ENCODE results near the gene PLCD3. TPM values are rescaled to one million over a fixed set of nuclear protein-coding genes. Genes with fewer than 3 reads are reported as not detected.
A peak's percentile ranks its signal among the peaks of the same experiment; 100 is the strongest.

PLCD3 gene
- total RNA-seq, 3 donors from 2014 or later: 3.5 to 5.5 (median 3.5) TPM

- DNase-seq (no peak), ATAC-seq (no peak)
- Mint-ChIP-seq H3K4me3 (peak overlapping the region; percentile 38), H3K27me3 (ENCODE audit: low read depth) (no peaks in the 10 kb centered on the region), H3K36me3 (ENCODE audit: insufficient read depth) (no peaks in the 10 kb centered on the region), H3K4me1 (ENCODE audit: low read depth) (peaks cover 32% of the 10 kb centered on the region), H3K9me3 (no peaks in the 10 kb centered on the region)
These were observed 12.7 kb upstream of the PLCD3 start for GRCh38 chr17:45145035-45145389.

- Mint-ChIP-seq H3K27me3 (ENCODE audit: low read depth) (no peaks in the 10 kb centered on the region), H3K4me3 (peak overlapping the region; percentile 63), H3K4me1 (ENCODE audit: low read depth) (peaks cover 32% of the 10 kb centered on the region), H3K36me3 (ENCODE audit: insufficient read depth) (no peaks in the 10 kb centered on the region), H3K9me3 (no peaks in the 10 kb centered on the region)
- DNase-seq (no peak), ATAC-seq (no peak)
These were observed 12.1 kb upstream of the PLCD3 start for GRCh38 chr17:45144199-45145034.

GRCh38 chr17:45143767-45144198, 11.5 kb upstream of the PLCD3 start:
- Mint-ChIP-seq H3K36me3 (ENCODE audit: insufficient read depth) (no peaks in the 10 kb centered on the region), H3K27me3 (ENCODE audit: low read depth) (no peaks in the 10 kb centered on the region), H3K4me1 (ENCODE audit: low read depth) (peaks cover 32% of the 10 kb centered on the region), H3K4me3 (peak overlapping the region; percentile 63), H3K9me3 (no peaks in the 10 kb centered on the region)
- DNase-seq (no peak), ATAC-seq (no peak)

GRCh38 chr17:45143094-45143670, 10.9 kb upstream of the PLCD3 start:
- no peak for DNase-seq
- ATAC-seq: no peak
- Mint-ChIP-seq H3K9me3 (no peaks in the 10 kb centered on the region), H3K4me1 (ENCODE audit: low read depth) (peaks cover 32% of the 10 kb centered on the region), H3K27me3 (ENCODE audit: low read depth) (no peaks in the 10 kb centered on the region), H3K36me3 (ENCODE audit: insufficient read depth) (no peaks in the 10 kb centered on the region), H3K4me3 (peak overlapping the region; percentile 63)

- Mint-ChIP-seq H3K4me3 (no peak overlapping the region), H3K4me1 (ENCODE audit: low read depth) (peaks cover 21% of the 10 kb centered on the region), H3K36me3 (ENCODE audit: insufficient read depth) (no peaks in the 10 kb centered on the region), H3K27me3 (ENCODE audit: low read depth) (no peaks in the 10 kb centered on the region), H3K9me3 (no peaks in the 10 kb centered on the region)
- no peak for DNase-seq
- no peak for ATAC-seq
These were observed 7.2 kb upstream of the PLCD3 start for GRCh38 chr17:45139533-45139920.

- Mint-ChIP-seq H3K36me3 (ENCODE audit: insufficient read depth) (no peaks in the 10 kb centered on the region), H3K4me3 (no peak overlapping the region), H3K9me3 (no peaks in the 10 kb centered on the region), H3K4me1 (ENCODE audit: low read depth) (peaks cover 21% of the 10 kb centered on the region), H3K27me3 (ENCODE audit: low read depth) (no peaks in the 10 kb centered on the region)
- ATAC-seq (no peak), DNase-seq (no peak)
These were observed 6.7 kb upstream of the PLCD3 start for GRCh38 chr17:45138911-45139532.

- no peaks in the 10 kb centered on the region for H3K27me3 Mint-ChIP-seq (ENCODE audit: low read depth)
- H3K9me3 Mint-ChIP-seq: no peaks in the 10 kb centered on the region
- H3K4me3 Mint-ChIP-seq: no peak overlapping the region
- peaks cover 24% of the 10 kb centered on the region for H3K4me1 Mint-ChIP-seq (ENCODE audit: low read depth)
- H3K36me3 Mint-ChIP-seq (ENCODE audit: insufficient read depth): no peaks in the 10 kb centered on the region
- DNase-seq (no peak), ATAC-seq (no peak)
These were observed 5.4 kb upstream of the PLCD3 start for GRCh38 chr17:45137561-45138305.

GRCh38 chr17:45136846-45137560, 4.7 kb upstream of the PLCD3 start:
- H3K4me3 Mint-ChIP-seq: peak overlapping the region; percentile 88
- DNase-seq: no peak
- no peaks in the 10 kb centered on the region for H3K36me3 Mint-ChIP-seq (ENCODE audit: insufficient read depth)
- no peaks in the 10 kb centered on the region for H3K9me3 Mint-ChIP-seq
- ATAC-seq: no peak
- no peaks in the 10 kb centered on the region for H3K27me3 Mint-ChIP-seq (ENCODE audit: low read depth)
- peaks cover 24% of the 10 kb centered on the region for H3K4me1 Mint-ChIP-seq (ENCODE audit: low read depth)

GRCh38 chr17:45135978-45136791, 3.9 kb upstream of the PLCD3 start:
- ATAC-seq (no peak), DNase-seq (no peak)
- Mint-ChIP-seq H3K27me3 (ENCODE audit: low read depth) (no peaks in the 10 kb centered on the region), H3K36me3 (ENCODE audit: insufficient read depth) (no peaks in the 10 kb centered on the region), H3K4me3 (peak overlapping the region; percentile 88), H3K4me1 (ENCODE audit: low read depth) (peaks cover 18% of the 10 kb centered on the region), H3K9me3 (no peaks in the 10 kb centered on the region)

- Mint-ChIP-seq H3K27me3 (ENCODE audit: low read depth) (no peaks in the 10 kb centered on the region), H3K4me3 (peak within 1 kb of the TSS; percentile 88), H3K36me3 (ENCODE audit: insufficient read depth) (no peaks in the 10 kb centered on the region), H3K9me3 (no peaks in the 10 kb centered on the region), H3K4me1 (ENCODE audit: low read depth) (peaks cover 15% of the 10 kb centered on the region)
- peak; percentile 88 for ATAC-seq
- DNase-seq: peak; percentile 98
These were observed 3.1 kb upstream of the PLCD3 start, which contains the start of gene ACBD4 for GRCh38 chr17:45135192-45135977. ACBD4 (plus strand) TSS chr17:45135687; CDS start chr17:45136145, 458 bp downstream.

GRCh38 chr17:45132572-45133463, 503 bp upstream of the PLCD3 start:
- H3K27me3 Mint-ChIP-seq (ENCODE audit: low read depth): no peaks in the 10 kb centered on the region
- ATAC-seq (peak; percentile 55 to 62), DNase-seq (peak; percentile 43)
- no peaks in the 10 kb centered on the region for H3K9me3 Mint-ChIP-seq
- peak overlapping the region; percentile 87 for H3K4me3 Mint-ChIP-seq
- peaks cover 15% of the 10 kb centered on the region for H3K4me1 Mint-ChIP-seq (ENCODE audit: low read depth)
- no peaks in the 10 kb centered on the region for H3K36me3 Mint-ChIP-seq (ENCODE audit: insufficient read depth)

Measured in activated T-cell treated with anti-CD3 and anti-CD28 coated beads, Interleukin-2, amount 50 U/mL, for 4 hours (primary cell).